Fibroblast of mammary gland (primary cell): ENCODE results near the gene LRP5.
"Not testable (repeated sequence)": the region's sequence is repeated elsewhere in the genome, so short reads cannot be mapped to it uniquely, and the experiment has no call there.

Source experiments
- DNase-seq: peaks from one replicate; pipeline ENCODE4 v3.0.0-alpha.2; 2010; ENCODE audit warnings: low read depth
- H3K4me3 ChIP-seq: 2 replicates; pipeline ENCODE4 v1.5.1; 2011; ENCODE audit warnings: low read depth, mild to moderate bottlenecking, low read length, moderate library complexity; ENCODE audit not compliant: control insufficient read depth
- TF ChIP-seq, protein P1 (sequence below): conservative IDR thresholded peaks from 2 replicates; pipeline ENCODE4 v1.5.1; 2011; ENCODE audit warnings: low read depth, low read length, inconsistent platforms; ENCODE audit not compliant: control insufficient read depth, insufficient read depth

LRP5 gene

DNA sequence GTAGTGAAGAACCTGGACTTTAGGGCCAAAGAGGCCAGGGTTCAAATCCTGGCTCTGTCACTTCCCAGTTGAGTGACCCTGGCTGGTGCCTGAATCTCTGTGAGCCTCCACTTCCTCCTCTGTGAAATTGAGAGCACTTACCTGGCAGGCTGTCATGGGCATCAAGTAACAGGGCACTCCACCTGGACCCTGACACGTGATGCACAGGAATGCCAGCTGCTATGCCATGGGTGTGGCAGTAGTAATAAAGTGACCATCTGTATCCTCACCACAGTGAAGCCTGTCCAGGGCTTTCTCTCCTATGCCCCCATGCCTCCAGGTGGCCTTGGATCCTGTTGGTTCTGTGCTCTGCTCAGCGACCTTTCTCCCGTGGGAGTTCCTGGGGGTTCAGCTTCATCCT, 118.4 kb downstream of the LRP5 start:
- TF ChIP-seq, protein P1, sequence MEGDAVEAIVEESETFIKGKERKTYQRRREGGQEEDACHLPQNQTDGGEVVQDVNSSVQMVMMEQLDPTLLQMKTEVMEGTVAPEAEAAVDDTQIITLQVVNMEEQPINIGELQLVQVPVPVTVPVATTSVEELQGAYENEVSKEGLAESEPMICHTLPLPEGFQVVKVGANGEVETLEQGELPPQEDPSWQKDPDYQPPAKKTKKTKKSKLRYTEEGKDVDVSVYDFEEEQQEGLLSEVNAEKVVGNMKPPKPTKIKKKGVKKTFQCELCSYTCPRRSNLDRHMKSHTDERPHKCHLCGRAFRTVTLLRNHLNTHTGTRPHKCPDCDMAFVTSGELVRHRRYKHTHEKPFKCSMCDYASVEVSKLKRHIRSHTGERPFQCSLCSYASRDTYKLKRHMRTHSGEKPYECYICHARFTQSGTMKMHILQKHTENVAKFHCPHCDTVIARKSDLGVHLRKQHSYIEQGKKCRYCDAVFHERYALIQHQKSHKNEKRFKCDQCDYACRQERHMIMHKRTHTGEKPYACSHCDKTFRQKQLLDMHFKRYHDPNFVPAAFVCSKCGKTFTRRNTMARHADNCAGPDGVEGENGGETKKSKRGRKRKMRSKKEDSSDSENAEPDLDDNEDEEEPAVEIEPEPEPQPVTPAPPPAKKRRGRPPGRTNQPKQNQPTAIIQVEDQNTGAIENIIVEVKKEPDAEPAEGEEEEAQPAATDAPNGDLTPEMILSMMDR = no peak
- no peak overlapping the region for H3K4me3 ChIP-seq
- DNase-seq = no peak

DNA sequence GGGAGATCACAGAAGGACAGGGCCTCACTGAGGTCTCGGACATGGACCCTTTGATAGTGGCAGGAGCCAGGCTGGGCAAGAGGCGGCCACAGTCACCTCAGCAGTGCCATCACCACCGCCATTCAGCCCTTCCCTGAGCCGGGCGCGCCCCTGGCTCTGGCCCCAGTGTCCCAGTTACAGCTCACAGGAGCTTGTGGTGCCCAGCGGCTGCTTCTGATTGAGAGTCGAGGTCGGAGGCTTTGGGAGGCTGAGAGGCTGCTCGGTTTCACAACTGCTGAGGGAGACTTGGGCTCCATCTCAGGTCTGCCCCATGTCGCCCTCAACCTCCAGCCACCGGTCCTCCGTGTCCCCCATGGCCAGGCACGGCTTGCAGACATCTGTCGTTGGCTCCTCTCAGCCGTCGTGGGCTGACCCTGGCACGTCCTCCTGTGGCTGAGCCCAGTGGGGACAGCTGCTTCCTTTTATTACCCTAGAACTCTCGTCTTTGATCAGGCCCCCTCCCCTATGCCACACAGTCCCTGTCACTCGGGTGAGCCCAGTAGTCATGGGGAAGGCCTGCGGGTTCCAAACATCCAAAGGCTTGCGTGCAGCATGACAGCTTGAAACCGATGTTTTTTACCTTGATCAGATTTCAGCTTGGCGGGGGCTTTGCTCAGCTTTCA, 119.7 kb downstream of the LRP5 start:
- no peak overlapping the region for H3K4me3 ChIP-seq
- no peak for DNase-seq
- TF ChIP-seq, protein P1 = no peak

DNA sequence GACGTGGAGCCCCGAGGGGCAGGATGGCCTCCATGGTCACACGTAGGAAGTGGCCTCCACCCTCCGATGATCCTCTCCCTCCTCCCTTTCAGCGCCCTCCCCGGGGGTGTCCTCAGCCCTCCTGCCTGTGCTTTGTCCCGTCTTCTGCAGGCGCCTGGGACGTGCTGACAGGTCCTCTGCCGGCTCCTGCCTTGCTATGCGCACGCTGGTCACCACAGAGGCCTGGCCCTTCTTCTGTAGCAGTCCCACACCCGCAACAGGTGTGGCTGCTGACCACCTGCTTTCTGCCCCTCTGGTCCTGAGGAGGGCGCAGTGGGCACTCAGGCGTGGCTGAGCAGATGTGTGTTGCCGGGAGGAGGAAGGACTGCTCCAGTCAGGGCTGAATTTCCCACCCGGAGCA, 120.5 kb downstream of the LRP5 start:
- TF ChIP-seq, protein P1 = no peak
- no peak overlapping the region for H3K4me3 ChIP-seq
- DNase-seq = no peak

DNA sequence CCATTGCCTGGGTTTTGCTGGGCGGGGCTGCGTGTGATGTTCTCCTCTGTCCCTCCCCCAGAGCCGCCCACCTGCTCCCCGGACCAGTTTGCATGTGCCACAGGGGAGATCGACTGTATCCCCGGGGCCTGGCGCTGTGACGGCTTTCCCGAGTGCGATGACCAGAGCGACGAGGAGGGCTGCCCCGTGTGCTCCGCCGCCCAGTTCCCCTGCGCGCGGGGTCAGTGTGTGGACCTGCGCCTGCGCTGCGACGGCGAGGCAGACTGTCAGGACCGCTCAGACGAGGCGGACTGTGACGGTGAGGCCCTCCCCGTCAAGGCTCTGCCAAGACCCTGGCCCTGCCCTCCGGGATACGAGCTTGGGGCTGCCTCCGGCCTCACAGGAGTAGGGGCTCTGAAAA, 121.2 kb downstream of the LRP5 start:
- TF ChIP-seq, protein P1 = no peak

DNA sequence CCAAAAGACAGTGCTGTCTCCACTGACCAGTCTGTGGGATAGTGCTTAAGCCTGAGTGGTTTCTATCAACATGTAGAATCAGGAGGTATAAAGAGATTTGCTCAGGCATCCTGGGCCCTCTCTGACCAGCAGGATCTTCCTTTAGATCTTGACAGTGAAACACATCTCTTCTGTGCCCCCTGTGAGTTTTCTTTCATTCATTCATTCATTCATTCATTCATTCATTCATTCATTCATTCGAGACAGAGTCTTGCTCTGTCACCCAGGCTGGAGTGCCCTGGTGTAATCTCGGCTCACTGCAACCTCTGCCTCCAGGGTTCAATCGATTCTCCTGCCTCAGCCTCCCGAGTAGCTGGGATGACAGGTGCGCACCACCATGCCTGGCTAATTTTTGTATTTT, 121.8 kb downstream of the LRP5 start:
- DNase-seq, H3K4me3 ChIP-seq: not testable (repeated sequence)

More for the DNA sequence above, 121.2 kb downstream of the LRP5 start:
- H3K4me3 ChIP-seq = no peak overlapping the region
- DNase-seq = no peak

DNA sequence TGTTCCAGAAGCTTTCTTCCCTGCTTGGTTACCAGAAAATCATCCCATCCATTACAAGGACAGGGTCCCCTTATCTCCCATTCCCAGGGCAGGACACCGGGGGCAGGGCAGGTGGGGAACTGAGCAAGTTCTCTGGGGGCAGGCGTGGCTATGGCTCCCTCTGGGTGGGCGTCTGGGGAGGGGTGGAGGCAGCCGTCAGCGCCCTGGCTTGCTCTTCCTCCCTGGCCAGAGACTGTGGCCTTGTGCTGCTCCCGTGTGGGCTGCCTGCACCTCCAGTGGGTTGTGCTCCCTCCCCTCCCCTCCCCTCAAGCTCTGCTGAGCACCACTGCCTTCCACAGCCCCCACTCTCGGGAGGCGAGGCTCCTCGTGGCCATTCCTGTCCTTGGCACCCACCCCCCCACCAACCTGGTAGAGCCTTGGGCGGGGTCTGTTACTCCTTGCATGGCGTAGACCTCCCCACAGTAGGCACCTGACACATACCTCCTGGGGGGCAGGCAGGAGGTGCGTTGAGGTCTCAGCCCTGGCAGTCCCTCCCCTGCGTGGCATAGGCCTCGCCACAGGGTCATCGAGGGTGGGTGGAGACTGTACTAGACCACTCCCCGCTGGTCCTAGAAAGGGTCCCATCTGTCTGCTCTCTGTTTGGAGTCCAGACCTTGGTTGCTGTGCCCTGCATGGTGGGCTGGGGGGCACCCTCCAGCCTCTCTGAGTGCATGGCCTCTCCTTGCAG, 123.9 kb downstream of the LRP5 start:
- TF ChIP-seq, protein P1 = no peak
- no peak overlapping the region for H3K4me3 ChIP-seq
- no peak for DNase-seq

DNA sequence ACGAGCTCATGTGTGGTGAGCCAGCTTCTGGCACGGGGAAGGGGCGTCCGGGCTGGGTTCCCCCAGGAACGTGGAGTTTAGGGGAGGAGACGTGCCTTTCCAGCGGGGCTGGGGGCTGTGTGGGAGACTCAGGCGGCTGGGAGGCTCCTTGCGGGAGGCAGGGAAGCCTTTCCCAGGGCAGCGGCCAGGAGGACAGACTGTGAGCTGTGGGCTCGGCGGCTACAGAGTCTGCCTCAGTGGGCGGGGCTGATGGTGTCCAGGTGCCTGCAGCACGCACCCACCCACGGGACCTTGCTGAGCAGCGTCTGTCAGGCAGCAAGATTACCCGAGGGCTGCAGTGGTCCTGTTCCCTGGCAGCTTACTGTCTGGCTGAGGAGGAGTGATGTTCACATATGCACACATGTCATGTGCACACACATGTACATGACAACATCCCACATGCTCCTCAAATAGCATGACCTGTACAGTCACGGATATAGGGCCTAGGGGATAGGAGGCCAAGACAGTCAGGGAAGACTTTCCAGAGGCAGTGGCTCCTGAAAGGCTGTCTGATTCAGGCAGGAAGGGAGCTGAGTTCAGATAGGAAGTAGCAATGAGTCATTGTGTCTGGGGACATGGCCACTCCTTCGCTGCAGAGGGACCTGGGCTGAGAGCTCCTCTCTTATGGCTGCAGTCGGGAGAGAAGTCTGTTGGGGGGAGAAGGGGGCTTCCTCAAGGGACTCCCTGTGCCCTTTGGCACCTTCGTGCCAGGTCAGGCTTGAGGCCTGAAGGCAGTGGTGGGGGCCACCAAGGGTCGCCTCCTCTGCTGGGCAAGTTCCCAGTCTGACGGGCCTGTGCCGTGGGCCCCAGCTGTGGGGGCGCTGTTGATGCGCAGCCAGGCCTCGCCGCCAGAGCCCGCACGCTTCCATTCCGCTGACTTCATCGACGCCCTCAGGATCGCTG, 124.9 kb downstream of the LRP5 start:
- no peak overlapping the region for H3K4me3 ChIP-seq
- peak; percentile 92 for DNase-seq
- TF ChIP-seq, protein P1 = peak; percentile 12
